Activated CD4-positive, alpha-beta T cell treated with anti-CD3 and anti-CD28 coated beads for 24 hours (primary cell): ENCODE results near the gene GAGE13.
"Not testable (repeated sequence)": the region's sequence is repeated elsewhere in the genome, so short reads cannot be mapped to it uniquely, and the experiment has no call there.

Source experiments
- DNase-seq, 2 donors: peaks; one replicate each; pipeline ENCODE4 v3.0.0-alpha.2; 2020; ENCODE audit warnings: low read depth in 2 of 2

The GAGE13 gene

GRCh38 chrX:49330421-49330820, 961 bp upstream of the GAGE13 start:
- not testable (repeated sequence) for DNase-seq

- not testable (repeated sequence) for DNase-seq
Observed at GRCh38 chrX:49331841-49332240, 459 bp downstream of the GAGE13 start.

GRCh38 chrX:49341449-49341848, 10.1 kb downstream of the GAGE13 start:
- not testable (repeated sequence) for DNase-seq

- not testable (repeated sequence) for DNase-seq
Observed at GRCh38 chrX:49344496-49345175, 13.3 kb downstream of the GAGE13 start.

- DNase-seq = not testable (repeated sequence)
Observed at GRCh38 chrX:49345402-49345801, 14.0 kb downstream of the GAGE13 start.

GRCh38 chrX:49346150-49346549, 14.8 kb downstream of the GAGE13 start:
- DNase-seq = not testable (repeated sequence)
